GM18873 (cell line): ENCODE results near the gene HCN3.
"Not testable (repeated sequence)": the region's sequence is repeated elsewhere in the genome, so short reads cannot be mapped to it uniquely, and the experiment has no call there.

Source experiments
- ATAC-seq: cut with Tn5 transposase; IDR thresholded peaks from one replicate; pipeline ENCODE4 v1.9.1; 2021; ENCODE audit warnings: mild to moderate bottlenecking, moderate library complexity, moderate number of reproducible peaks; ENCODE audit not compliant: unreplicated experiment, low FRiP score

Gene HCN3

DNA sequence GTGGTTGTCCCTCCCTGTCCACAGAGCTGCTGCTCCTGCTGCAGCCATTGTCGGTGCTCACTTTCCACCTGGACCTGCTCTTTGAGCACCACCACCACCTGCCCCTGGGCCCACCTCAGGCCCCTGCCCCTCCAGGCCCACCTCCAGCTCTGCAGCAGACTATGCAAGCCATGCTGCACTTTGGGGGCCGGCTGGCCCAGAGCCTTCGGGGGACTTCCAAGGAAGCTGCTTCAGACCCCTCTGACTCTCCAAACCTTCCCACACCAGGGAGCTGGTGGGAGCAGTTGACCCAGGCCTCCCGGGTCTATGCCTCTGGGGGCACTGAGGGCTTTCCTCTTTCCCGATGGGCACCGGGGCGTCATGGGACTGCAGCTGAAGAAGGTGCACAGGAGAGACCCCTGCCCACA is 49.4 kb downstream of the HCN3 start:
- ATAC-seq: no peak

DNA sequence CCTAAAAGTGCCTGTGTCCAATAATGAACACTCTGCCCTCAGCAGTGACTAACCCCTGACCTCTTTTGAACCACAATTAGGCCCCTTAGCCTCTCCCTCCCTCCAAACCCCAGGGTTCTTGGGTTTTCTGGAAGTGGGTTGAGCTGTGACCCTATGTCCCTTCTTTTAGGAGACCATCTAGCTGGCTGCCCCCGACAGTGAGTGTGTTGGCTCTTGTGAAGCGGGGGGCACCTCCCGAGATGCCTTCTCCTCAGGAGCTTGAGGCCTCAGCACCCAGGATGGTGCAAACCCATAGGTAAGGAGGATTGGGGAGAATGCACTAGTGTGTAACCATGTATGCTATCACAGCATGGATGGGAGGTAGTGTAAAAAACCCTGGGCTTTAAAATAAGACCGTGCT is 50.7 kb downstream of the HCN3 start:
- no peak for ATAC-seq

DNA sequence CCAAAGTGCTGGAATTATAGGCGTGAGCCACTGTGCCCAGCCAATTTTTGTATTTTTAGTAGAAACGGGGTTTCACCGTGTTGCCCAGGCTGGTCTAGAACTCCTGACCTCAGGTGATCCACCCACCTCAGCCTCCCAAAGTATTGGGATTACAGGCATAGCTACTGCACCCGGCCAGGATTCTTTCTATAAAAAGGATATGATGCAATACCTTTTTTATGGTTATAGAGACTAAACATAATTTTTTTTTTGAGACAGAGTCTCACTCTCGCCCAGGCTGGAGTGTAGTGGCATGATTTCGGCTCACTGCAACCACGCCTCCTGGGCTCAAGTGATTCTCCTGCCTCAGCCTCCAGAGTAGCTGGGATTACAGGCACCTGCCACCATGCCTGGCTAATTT is 51.6 kb downstream of the HCN3 start:
- not testable (repeated sequence) for ATAC-seq

DNA sequence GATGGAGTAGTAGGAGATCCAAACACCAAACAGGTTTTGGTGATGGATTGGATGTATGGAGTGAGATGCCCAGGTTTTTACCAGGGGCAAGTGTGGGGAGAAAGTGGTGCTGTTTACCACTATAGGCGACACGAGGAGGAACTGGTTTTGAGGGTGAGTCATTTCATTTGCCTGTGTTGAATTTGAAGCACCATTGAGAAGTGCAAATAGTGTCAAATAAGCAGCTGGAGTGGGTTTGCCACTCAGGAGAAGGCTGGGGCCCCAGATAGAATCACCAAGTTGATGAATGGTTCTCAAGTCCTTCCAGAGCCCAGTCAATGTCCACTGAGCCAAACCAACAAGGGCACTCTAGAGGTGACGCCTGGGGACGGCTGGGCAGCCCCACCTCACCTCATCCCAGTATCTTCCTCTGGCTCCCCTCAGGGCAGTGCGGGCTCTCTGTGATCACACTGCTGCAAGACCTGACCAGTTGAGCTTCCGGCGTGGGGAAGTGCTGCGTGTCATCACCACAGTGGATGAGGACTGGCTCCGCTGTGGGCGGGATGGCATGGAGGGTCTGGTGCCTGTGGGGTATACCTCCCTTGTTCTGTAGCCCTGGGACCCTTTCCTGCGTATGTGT is 52.8 kb downstream of the HCN3 start:
- no peak for ATAC-seq

DNA sequence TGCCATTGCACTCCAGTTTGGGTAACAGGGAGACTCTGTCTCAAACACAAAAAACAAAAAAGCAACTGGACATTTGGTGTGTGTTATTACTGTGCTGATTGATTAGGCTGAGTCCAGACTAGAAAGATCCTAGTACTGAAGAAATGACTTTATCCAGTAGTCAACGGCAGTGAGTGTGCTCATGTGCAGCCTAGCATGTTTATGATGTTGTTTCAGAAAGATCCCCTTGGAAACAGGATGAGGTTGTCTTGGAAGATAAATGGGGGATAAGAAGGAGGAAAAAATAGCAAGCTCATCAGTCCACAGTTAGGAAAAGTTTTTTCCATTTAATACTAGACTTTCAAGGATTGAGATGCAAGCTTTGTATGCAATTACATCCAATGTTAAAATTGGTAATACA is 57.7 kb downstream of the HCN3 start:
- no peak for ATAC-seq
